PC-9 (cell line): ENCODE data around the gene TMEM88. TPM values are rescaled to one million over a fixed set of nuclear protein-coding genes. Genes with fewer than 3 reads are reported as not detected.

Experiments
- BruUV-seq: library from RNA; stranded (reverse); fragments of 400-500 nt; replicated peaks from 2 replicates; lab custom pipeline; 2021; lab: Mats Ljungman, UMichigan
- CTCF ChIA-PET: fragments of 300-600 bp; sonication (Branson Sonifier 250); formaldehyde crosslinking; loops from one replicate; lab custom pipeline; 2022; ENCODE audit warnings: antibody characterized with exemption; lab: Charles Lee
- POLR2A ChIA-PET: fragments of 300-600 bp; sonication (Branson Sonifier 250); formaldehyde crosslinking; loops from one replicate; lab custom pipeline; 2022; ENCODE audit warnings: antibody characterized with exemption; ENCODE audit not compliant: unreplicated experiment; lab: Charles Lee
- DNase-seq, 2 experiments: peaks; one replicate each; pipeline versions ENCODE4 v3.0.0 to v3.0.0-alpha.2; 2015 to 2022; ENCODE audit warnings: mixed read lengths in 1 of 2
- H2AFZ ChIP-seq: fragments of 200-600 bp; sonication (generic); 2 replicates; pipeline ENCODE4 v1.8.1; 2017; ENCODE audit warnings: antibody characterized with exemption
- H3F3A ChIP-seq: fragments of 200-600 bp; sonication (generic); 2 replicates; pipeline ENCODE4 v1.8.1; 2017; ENCODE audit warnings: antibody characterized with exemption, mild to moderate bottlenecking, low read depth; ENCODE audit not compliant: insufficient read depth
- H3K27ac ChIP-seq: fragments of 200-600 bp; sonication (generic); 2 replicates; pipeline ENCODE4 v1.6.1; 2016; ENCODE audit warnings: mixed run types
- H3K27me3 ChIP-seq: fragments of 200-600 bp; sonication (generic); 2 replicates; pipeline ENCODE4 v1.6.1; 2016; ENCODE audit warnings: low read depth, mixed run types; ENCODE audit not compliant: insufficient read depth
- H3K36me3 ChIP-seq: fragments of 200-600 bp; sonication (generic); 2 replicates; pipeline ENCODE4 v1.6.1; 2016; ENCODE audit warnings: low read depth, mixed run types
- H3K4me1 ChIP-seq: fragments of 200-600 bp; sonication (generic); replicated peaks from 2 replicates; pipeline ENCODE4 v1.6.1; 2016; ENCODE audit warnings: mixed run types; ENCODE audit not compliant: insufficient read depth
- H3K4me2 ChIP-seq: fragments of 200-600 bp; sonication (generic); 2 replicates; pipeline ENCODE4 v1.6.1; 2017; ENCODE audit warnings: mixed run types
- H3K4me3 ChIP-seq: fragments of 200-600 bp; sonication (generic); 2 replicates; pipeline ENCODE4 v1.6.1; 2016; ENCODE audit warnings: mixed run types
- H3K79me2 ChIP-seq: fragments of 200-600 bp; sonication (generic); 2 replicates; pipeline ENCODE4 v1.6.1; 2017; ENCODE audit warnings: low read depth, mixed run types
- H3K9me2 ChIP-seq: fragments of 200-600 bp; sonication (generic); 2 replicates; pipeline ENCODE4 v1.8.1; 2017; ENCODE audit warnings: mild to moderate bottlenecking; ENCODE audit not compliant: insufficient read depth
- H3K9me3 ChIP-seq: fragments of 200-600 bp; sonication (generic); 2 replicates; pipeline ENCODE4 v1.8.1; 2016; ENCODE audit warnings: low read depth; ENCODE audit not compliant: insufficient read depth
- H4K20me1 ChIP-seq: fragments of 200-600 bp; sonication (generic); 2 replicates; pipeline ENCODE4 v1.8.1; 2017; ENCODE audit not compliant: insufficient read depth
- EZH2 ChIP-seq: fragments of 200-600 bp; sonication (generic); IDR thresholded peaks from 2 replicates; pipeline ENCODE4 v1.8.0; 2017; ENCODE audit warnings: antibody characterized with exemption, low read depth
- intact Hi-C: fragments of 100-400 bp; cut with micrococcal nuclease; formaldehyde crosslinking; loops from one replicate; pipeline ENCODE4 v1.10.0; 2022; ENCODE audit not compliant: unreplicated experiment
- total RNA-seq: library from RNA; stranded (reverse); gene quantifications from 2 replicates; pipeline ENCODE4 v1.2.3, GENCODE V29; 2021
- TF ChIP-seq, protein P1 (sequence below): fragments of 200-600 bp; sonication (generic); conservative IDR thresholded peaks from 2 replicates; pipeline ENCODE4 v1.6.1; 2017; ENCODE audit warnings: mixed run types, antibody characterized with exemption, mild to moderate bottlenecking, moderate library complexity

TMEM88 gene
- total RNA-seq, 1 experiment from 2014 or later, result 3.1 TPM

DNA sequence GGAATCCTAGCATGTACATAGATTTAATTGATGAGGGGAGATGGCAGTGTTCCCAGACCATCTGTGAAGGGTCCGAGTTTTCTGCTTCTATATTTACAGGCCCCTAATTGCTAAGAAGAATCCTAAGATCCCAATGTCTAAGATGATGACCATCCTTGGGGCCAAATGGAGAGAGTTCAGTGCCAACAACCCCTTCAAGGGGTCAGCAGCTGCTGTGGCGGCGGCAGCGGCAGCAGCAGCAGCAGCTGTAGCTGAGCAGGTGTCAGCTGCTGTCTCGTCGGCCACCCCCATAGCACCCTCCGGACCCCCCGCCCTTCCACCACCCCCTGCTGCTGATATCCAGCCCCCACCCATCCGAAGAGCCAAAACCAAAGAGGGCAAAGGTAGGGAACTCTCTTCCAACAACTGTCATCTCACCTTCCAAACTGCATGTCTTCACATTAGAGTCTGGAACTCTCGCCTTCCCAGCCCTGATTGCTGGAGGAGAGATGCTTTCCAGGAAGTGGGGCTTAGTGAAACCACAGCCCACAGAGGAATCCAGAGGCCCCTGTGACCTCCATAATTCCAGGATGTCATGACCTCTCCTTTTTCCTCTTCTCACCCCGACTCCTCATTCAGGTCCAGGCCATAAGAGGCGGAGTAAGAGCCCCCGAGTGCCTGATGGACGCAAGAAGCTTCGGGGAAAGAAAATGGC lies 38.5 kb downstream of the TMEM88 start:
- no peaks in the 10 kb centered on the region for H3K9me3 ChIP-seq
- no peak overlapping the region for H3K4me2 ChIP-seq
- ChIA-PET CTCF (no interaction called here), POLR2A (interaction anchor here (0.8 kb wide), 1 partner anchor 1943 kb away, joined by 3 read pairs; no protein-coding TSS in a partner anchor)
- no peak overlapping the region for H3K4me3 ChIP-seq
- H3K4me1 ChIP-seq, result peaks cover 17% of the 10 kb centered on the region
- no peak overlapping the region for H3K27ac ChIP-seq
- H3K36me3 ChIP-seq, result no peaks in the 10 kb centered on the region; the same call in 1 of the 2 replicates
- DNase-seq, result no peak
- intact Hi-C loops, result no loop called here
- peaks cover 4% of the 10 kb centered on the region; the same call in 1 of the 2 replicates for H4K20me1 ChIP-seq
- no peaks in the 10 kb centered on the region for H3K9me2 ChIP-seq
- peaks cover 12% of the 10 kb centered on the region for H3F3A ChIP-seq
- no peaks in the 10 kb centered on the region for H3K27me3 ChIP-seq
- TF ChIP-seq, protein P1, sequence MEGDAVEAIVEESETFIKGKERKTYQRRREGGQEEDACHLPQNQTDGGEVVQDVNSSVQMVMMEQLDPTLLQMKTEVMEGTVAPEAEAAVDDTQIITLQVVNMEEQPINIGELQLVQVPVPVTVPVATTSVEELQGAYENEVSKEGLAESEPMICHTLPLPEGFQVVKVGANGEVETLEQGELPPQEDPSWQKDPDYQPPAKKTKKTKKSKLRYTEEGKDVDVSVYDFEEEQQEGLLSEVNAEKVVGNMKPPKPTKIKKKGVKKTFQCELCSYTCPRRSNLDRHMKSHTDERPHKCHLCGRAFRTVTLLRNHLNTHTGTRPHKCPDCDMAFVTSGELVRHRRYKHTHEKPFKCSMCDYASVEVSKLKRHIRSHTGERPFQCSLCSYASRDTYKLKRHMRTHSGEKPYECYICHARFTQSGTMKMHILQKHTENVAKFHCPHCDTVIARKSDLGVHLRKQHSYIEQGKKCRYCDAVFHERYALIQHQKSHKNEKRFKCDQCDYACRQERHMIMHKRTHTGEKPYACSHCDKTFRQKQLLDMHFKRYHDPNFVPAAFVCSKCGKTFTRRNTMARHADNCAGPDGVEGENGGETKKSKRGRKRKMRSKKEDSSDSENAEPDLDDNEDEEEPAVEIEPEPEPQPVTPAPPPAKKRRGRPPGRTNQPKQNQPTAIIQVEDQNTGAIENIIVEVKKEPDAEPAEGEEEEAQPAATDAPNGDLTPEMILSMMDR, result no peak
- no peak for TF ChIP-seq EZH2
- peaks cover 21% of the 10 kb centered on the region for H3K79me2 ChIP-seq
- BruUV-seq, result no TSS peak
- no peak overlapping the region for H2AFZ ChIP-seq

DNA sequence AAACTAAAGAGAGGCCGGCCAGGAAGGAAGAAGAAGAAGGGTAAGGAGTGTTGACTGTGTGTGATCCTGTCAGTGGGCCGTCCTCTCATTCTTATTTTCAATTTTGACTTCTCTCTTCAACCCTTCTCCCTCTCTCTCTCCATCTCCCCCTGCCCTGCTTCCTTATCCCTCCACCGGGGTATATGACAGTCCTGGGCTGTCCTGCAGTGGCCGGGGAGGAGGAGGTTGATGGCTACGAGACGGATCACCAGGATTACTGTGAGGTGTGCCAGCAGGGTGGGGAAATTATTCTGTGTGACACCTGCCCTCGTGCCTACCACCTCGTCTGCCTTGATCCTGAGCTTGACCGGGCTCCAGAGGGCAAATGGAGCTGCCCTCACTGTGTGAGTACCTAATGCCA lies 39.4 kb downstream of the TMEM88 start:
- H4K20me1 ChIP-seq, result peaks cover 4% of the 10 kb centered on the region; the same call in 1 of the 2 replicates
- no peak for DNase-seq
- CTCF ChIA-PET, result no interaction called here
- H3K79me2 ChIP-seq, result peaks cover 13% of the 10 kb centered on the region
- no peak overlapping the region for H3K27ac ChIP-seq
- no peaks in the 10 kb centered on the region for H3K27me3 ChIP-seq
- H3F3A ChIP-seq, result peaks cover 4% of the 10 kb centered on the region; the same call in 1 of the 2 replicates
- H3K9me2 ChIP-seq, result no peaks in the 10 kb centered on the region
- BruUV-seq, result no TSS peak
- intact Hi-C loops, result no loop called here
- H3K36me3 ChIP-seq, result no peaks in the 10 kb centered on the region; the same call in 1 of the 2 replicates
- peaks cover 8% of the 10 kb centered on the region for H3K4me1 ChIP-seq
- H2AFZ ChIP-seq, result no peak overlapping the region
- POLR2A ChIA-PET, result interaction anchor here (0.8 kb wide), 1 partner anchor 1942 kb away, joined by 3 read pairs; no protein-coding TSS in a partner anchor
- TF ChIP-seq, protein P1, result no peak
- no peak for TF ChIP-seq EZH2
- H3K4me3 ChIP-seq, result no peak overlapping the region
- no peak overlapping the region for H3K4me2 ChIP-seq
- H3K9me3 ChIP-seq, result no peaks in the 10 kb centered on the region

DNA sequence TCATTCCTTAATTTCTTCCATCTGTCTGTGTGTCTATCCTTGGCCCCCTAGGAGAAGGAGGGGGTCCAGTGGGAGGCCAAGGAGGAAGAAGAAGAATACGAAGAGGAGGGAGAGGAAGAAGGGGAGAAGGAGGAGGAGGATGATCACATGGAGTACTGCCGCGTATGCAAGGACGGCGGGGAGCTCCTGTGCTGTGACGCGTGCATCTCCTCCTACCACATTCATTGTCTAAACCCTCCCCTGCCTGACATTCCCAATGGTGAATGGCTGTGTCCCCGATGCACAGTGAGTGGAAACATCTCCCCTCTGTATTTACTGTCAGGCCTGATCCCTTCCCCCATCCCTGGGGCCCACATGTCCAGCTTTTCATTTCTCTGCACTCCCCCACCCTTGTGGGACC lies 40.0 kb downstream of the TMEM88 start:
- ChIA-PET CTCF (interaction anchor here (0.6 kb wide), 1 partner anchor 1354 kb away, joined by 3 read pairs; no protein-coding TSS in a partner anchor), POLR2A (no interaction called here)
- H3F3A ChIP-seq, result no peaks in the 10 kb centered on the region
- H3K79me2 ChIP-seq, result peaks cover 7% of the 10 kb centered on the region
- no peak overlapping the region for H3K4me3 ChIP-seq
- H3K9me2 ChIP-seq, result no peaks in the 10 kb centered on the region
- no peaks in the 10 kb centered on the region; the same call in 1 of the 2 replicates for H3K36me3 ChIP-seq
- intact Hi-C loops, result no loop called here
- H4K20me1 ChIP-seq, result no peaks in the 10 kb centered on the region
- H3K27ac ChIP-seq, result no peak overlapping the region
- no TSS peak for BruUV-seq
- no peaks in the 10 kb centered on the region for H3K9me3 ChIP-seq
- TF ChIP-seq, protein P1, result no peak
- no peak for DNase-seq
- no peak overlapping the region for H3K4me2 ChIP-seq
- no peak overlapping the region for H2AFZ ChIP-seq
- no peaks in the 10 kb centered on the region for H3K27me3 ChIP-seq
- peaks cover 2% of the 10 kb centered on the region; the same call in 1 of the 2 replicates for H3K4me1 ChIP-seq
